ENCODE measurements around the gene APOA4.

APOA4 gene

DNA sequence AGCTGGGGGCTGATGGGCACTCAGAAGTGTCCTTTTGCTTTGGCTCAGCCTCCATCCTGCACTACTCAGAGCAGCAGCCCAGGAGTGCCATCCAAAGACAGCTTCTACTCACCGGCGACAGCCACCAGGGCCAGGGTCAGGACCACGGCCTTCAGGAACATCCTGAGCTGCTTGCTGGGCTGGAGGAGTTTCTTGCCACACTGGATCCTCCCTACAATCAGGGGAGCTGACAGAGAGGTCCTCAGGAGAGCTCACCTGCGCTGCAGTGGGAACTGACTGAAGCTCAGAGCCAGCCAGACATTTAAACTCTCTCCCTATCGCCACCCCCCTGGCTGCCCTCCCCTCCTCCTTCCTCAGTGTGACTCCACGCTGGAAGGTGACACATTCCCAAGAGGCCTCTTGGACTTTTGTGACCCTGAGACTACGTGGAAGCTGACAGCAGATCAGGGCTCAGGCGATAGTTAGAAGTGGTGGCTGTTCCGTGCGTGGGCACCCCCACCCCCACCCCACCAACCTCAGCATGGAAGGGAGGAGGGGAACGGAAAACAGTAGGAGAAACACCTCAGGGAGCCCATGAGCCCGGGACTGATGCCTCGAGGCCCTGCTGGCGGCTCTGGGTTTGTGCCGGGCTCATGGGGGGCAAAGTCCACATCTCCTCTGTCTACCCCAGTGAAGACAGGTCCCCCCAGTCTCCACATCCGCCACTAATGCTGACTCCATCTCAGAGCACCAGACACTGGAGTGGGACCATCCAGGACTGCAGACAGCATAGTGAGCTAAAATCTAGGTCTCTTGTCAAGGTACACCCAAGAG lies at the start of gene APOA4:
Gene APOA4, minus strand, starts transcription at position 274 of the 813 bp plus-strand sequence. Its CDS starts 113 bp downstream, at position 161.
- no peak for DNase-seq (ENCODE audit: low spot score)

DNA sequence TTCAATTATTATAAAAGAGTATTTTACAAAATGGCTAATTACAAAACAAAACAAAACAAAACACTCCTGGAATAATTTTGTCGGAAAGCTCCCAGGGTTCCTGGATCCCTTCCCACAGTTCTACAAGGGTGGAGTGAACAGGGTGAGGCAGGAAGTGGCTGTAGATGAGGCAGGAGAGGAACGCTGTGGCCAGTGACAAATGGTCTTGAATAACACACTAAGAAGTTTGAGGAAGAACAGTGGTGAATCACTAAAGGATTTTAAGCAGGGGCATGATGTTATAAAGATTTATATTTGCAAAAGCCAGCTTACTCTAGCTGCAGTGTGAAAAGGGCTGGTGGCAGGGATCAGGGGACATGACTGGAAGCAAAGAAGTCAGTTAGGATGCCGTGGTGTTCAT lies 48.1 kb upstream of the APOA4 start:
- DNase-seq (ENCODE audit: low spot score), result no peak

DNA sequence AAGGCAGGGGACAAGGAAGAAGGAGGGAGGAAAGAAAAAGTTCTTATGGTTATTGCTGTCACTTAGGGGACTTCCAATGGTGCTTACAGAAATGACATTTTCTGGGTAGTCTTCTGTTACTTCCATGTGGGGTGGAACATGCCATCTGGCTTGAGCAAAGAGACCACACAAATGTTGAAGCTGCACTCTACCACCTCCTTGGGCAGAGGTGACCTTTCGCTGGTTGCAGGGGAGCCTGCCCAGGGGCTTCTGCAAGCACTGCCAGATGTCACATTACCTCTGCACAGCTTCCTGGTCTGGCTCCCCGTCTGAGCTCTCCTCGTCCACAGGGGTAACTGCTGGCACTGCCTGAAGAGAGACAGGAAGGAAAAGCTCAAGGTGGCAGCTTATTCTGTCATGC lies 47.0 kb upstream of the APOA4 start:
- DNase-seq (ENCODE audit: low spot score), result no peak

DNA sequence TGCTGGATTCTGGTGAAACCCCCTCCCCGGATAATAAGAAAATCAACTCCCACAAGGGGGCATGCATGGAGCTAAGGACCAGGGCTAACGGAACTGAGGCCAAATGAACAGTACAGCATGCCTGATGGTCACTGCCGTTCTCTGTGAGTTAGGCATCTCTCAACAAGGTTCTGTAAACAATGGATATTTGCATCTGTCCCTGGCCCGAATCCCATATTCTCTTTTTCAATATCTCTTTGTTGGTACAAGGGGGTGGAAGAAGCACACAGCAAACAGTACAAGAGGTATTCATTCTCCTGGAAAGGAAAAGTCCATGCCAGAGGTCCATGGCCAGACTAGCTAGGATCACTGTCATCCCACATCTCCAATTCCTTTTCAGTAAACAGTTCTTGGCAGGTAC lies 46.5 kb upstream of the APOA4 start:
- no peak for DNase-seq (ENCODE audit: low spot score)

DNA sequence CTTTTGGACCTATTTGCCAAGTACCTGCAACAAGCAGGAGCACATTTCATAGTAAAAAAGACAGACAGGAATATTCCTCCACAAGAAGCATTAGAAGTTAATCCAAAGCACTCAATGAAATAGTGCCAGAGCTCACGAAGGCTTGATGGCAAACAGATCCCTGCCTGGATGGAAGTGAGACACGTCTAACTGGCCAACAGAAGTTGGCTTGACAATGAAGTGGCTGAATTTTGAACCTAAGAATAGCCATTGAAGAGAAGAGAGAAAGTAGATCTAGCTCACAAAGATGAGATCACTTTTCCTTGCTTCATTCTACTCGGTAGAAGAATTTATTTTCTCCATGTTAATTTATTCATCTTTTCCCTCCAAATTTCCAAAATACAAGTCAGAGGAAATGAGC lies 45.0 kb upstream of the APOA4 start:
- DNase-seq (ENCODE audit: low spot score), result no peak

DNA sequence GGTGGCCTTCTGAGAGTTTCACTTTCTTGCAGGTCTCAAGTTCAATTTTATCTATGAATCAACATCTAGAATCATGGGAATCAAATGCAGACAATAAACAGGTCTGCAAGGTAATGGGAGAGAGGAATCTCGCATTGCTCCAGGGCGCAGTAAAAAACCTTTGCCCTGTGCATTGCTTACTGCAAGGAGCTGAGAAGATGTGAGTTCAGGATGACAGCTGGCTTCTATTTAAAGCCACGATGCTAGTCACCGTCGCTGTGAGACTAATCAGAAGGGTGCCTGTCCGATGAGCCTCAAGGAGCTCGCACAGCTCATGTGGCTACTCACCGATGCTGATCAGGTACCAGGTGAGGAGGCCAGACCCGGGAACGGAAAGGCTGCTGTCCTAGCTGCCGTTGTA lies 44.5 kb upstream of the APOA4 start:
- no peak for DNase-seq (ENCODE audit: low spot score)

DNA sequence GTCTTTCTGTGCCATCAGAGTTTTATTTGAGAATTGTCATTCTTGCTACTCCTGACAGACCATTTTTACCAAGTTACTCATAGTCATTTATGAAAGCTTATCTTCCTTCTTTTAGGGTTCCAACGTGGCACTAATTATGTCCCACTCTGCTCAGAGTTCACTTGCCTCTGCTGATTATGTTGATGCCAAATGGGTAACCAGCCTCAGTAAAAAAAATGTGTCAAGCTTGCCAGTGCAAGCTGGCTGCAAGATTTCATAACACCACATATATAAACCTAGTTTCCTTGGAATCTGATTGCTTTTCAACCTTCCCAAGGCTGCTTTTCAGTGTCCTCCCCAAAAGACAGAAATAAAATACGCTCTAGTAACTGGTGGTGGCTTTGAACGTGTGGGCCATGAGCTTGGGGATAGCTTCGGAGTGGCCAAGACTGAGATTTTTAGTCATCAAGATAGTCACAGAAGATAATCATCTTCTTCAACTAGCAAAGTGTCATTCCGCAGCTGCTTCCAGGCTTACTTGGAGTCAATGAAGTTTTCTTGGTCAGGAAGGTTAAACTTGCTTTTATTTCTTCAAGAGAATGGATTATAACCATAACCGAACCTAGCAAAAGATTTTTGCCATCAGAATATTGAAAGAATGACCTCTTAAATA lies 43.8 kb upstream of the APOA4 start:
- no peak for DNase-seq (ENCODE audit: low spot score)

DNA sequence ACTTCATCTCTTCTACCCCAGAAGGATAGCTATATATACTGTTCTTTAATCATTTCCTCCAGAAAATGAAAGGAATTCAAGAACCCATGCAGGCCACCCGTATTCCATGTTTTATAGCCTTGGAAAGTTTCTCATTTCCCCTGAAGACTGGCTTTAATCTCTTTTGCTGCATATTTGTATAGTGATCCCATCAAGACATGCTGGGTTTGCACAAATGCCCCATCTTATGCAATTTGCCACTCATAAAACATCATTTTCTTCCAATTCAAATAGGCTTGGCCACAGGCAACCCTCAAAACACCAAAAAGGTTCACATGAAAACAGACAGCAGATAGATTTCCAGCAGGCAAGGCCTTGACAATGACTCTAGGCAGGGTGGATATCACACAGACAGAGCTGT lies 42.6 kb upstream of the APOA4 start:
- no peak for DNase-seq (ENCODE audit: low spot score)

DNA sequence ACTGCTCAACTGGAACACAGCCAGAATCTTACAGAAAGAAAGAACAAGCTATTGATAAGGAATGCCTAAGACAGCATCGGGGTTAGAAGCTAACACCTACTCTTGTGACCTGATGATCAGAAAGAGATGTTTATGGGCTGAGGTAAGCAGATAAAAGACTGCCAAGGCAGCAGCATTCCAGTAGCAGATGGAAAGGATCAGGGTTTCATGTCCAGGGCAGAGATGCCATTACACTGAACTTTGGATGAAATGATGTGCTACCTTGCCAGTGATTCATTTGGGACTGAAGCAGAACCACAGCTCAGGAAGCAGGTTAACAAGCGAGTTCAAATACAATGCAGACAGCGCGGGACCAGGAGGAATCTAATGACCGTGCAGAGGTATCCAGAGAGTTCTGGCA lies 41.4 kb upstream of the APOA4 start:
- DNase-seq (ENCODE audit: low spot score), result no peak

DNA sequence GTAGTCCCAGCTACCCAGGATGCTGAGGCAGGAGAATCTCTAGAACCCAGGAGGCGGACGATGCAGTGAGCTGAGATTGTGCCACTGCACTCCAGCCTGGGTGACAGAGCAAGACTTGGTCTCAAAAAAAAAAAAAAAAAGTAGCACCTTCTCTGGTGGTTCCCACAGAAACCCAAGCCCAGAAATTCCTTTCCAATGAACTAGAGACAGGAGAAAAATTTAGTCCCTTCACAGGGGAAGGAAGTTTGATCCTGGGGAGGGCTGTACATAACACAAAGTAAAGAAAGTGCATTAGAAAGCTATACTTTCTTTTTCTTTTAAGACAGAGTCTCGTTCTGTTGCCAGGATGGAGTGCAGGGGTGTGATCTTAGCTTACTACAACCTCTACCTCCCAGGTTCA lies 39.8 kb upstream of the APOA4 start:
- no peak for DNase-seq (ENCODE audit: low spot score)

DNA sequence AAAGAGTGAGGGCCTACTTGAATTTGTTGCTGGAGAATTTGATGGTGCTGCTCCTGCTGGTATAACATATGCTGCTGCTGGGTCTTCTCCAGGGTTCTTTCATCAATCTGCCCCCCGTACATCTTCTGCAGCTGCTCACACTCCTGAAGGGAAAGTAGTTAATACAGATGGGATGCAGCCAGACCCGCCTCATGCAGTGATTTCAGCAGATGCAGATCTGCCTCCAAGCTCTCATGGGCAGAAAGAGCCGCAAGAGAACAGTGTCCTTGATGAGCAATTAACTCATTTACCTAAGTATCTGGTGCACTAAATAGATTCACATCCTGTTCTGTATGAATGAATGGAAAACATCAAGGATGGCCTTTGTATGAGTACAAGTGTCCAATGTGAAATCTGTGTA lies 39.1 kb upstream of the APOA4 start:
- no peak for DNase-seq (ENCODE audit: low spot score)

DNA sequence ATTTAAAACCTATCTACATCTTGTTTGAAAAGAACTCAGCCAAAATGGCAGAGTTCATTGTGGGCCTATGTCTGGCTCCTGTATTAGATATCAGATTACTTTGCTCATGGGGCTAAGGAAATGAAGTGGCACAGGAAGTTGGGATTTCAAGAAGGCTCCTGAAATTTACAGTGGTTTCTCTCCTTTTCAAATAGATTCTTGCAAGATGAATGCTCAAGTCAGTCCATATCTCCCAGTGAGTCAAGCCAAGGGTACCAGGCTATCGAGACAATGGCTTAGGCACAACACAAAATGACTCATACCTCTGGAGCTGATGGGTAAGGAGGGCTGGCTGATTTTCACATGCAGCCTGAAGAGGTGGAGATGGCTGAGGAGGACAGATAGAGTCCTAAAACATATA lies 38.4 kb upstream of the APOA4 start:
- DNase-seq (ENCODE audit: low spot score), result no peak

DNA sequence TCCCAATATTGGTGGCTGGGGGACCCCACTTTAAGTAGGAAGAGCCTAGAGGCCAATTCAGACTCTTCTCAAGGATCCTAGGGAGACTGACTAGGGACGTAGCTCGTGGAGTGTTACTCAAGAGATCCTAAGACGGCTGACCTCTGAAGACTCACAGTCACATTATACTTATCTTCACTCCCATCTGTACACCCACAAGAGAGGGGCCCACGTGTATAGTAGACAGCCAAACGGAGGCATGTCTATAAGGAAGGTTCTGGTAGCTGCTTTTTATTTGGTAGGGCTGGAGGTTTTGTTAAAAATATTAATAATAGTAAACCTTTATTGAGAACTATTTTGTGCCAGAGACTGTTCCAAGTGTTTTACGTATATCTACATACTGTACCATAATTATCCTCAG lies 37.2 kb upstream of the APOA4 start:
- DNase-seq (ENCODE audit: low spot score), result no peak

DNA sequence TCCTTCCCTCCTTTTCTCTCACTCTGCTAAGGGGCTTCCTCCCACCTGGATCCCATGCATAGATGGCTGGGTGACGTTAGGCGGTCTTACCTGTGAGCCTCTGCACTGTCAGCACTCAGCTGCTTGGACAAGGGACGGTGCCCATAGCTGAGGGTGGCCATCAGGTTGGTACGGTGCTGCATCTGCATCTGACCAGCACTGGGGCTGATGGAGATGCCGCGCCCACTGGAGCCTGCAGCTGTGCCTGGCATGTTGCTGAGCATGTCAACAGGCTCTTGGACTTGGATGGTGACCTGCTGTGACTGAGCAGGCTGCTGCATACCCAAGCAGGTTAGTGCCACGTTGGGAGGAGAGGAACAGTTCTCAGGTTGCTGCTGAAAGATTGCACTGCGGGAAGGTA lies 36.1 kb upstream of the APOA4 start:
- DNase-seq (ENCODE audit: low spot score), result no peak

DNA sequence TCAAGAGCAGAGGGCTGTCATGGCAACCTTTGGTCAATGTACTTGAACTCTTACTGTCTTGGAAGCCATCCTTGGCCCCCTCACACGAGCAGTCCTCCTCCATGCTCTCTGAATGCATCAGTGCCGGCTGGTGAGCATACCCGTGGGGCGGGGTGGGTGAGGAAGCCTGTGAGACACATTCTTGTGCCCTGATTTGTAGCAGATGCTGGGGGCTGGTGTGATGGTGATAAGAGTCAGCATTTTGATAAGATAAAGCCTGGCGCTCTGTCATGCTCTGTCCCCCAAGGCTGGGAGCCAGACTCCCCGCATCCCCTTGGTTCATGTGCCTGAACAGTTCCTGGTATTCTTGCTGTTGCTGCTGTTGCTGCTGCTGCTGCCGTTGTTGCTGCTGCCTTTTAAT lies 34.8 kb upstream of the APOA4 start:
- DNase-seq (ENCODE audit: low spot score), result no peak

DNA sequence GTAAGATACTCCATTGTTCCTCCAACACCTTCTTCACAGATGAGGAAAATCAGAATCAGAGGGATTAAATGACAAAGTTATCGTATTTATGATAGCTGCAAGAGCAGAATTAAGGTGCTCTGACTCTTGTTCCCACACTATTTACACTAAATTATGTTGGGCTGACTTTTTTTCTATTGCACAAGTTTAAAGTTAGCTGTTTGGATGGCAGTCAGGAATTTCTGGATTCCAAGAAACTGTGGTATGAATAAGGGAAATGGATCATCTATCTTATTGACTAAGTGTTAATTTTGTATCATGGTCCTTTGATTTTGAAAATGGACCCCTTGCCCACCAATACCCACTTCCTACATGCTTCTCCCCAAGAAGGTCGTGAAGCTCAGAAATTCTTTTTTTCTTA lies 34.2 kb upstream of the APOA4 start:
- no peak for DNase-seq (ENCODE audit: low spot score)

DNA sequence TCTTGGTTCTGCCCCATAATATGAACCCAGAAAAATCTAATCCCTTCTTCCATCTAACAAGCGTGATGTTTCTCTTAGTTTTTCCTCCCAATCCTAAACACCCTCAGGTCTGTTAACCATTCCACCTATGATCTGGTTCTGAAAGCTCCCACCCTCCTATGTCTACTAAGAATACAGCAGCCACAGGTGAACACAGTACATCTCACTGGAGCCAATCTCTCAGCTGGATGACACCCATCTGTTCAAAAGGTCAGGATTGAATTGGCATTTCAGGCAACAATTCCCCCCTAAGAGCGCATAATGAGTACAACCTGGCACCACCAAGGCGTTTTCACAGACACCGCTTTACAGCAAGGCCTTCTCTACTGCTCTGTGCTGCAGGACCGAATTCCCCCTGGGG lies 33.3 kb upstream of the APOA4 start:
- DNase-seq (ENCODE audit: low spot score), result no peak

DNA sequence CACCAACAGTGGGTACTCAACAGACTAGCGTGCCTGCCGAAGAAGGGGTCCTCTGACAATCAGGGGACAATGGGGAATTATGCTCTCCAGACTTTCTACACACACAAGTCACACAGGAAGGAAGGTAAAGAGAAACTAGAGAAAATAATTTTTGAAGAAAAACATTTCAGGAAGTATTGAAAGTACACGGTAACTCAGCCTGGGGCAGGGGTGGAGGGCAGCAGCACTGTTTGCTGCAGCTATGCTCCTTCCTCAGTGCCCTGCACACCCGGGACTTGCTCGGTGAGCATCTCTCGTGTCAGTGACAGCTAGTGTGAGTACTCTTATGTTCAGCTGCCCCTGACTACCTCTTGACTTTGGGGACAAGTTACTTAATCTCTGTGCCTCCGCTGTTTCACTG lies 32.3 kb upstream of the APOA4 start:
- no peak for DNase-seq (ENCODE audit: low spot score)

DNA sequence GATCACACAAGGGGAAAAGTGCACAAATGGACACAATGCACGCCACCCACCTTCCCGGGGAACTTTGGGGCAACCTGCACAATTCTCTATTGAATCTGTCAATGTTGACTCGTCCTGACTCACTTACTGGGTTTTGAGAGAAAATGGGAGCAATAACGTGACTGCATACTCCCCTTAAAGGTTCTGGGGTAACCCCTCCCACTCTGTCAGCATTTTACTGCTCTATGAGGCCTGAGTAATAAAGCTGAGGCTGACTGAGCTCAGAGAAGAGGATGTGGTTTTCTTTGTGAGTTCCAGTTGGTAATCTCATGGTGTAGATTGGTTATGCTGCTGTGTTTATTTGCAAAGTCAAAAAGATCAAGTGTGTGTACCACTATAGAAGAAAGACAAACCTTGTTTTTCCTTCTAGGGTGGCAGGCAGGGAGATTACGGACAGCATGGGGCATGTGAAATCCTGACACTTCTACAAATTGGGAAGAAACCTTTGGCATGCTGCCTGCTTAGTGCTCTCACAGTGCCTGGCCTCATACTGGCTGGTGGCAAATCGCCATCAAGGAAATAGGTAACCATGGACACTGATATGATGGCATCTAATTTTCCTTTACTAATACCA lies 30.5 kb upstream of the APOA4 start:
- no peak for DNase-seq (ENCODE audit: low spot score)

DNA sequence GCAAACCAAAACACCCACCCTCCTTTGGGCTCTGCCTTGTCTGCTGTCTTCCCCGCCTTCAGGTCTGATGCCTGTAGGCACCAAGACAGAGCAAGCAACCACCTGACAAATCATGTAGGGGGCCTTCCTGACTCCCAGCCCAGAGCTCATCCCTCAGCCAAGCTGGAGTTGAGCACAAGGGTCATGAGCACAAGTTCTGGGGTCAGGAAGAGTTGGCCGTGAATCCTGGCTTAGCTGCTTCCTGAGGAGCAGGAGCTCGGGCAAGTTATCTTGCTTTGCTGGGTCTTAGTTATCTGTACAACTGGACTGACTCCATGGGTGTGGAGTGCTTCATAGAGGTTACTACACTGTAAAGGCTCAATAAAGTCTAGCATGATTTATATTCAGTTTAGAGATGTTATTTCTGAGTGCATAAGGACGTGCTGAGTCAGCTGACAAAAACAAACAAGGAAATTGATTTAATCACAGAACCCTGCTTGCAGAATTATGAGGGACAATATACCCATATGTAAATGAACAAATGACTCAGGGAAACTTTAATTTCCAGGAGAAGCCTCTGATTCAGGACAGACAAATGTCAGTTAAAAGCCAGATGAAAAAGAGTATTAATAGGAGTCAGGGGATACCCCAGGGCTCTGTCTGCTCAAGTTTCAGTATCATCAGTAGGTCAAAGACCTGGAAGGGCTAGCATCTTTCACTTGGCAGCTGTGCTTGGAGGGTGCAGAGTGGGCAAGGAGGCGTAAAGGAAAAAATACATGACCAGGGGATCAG lies 29.3 kb upstream of the APOA4 start:
- no peak for DNase-seq (ENCODE audit: low spot score)

DNA sequence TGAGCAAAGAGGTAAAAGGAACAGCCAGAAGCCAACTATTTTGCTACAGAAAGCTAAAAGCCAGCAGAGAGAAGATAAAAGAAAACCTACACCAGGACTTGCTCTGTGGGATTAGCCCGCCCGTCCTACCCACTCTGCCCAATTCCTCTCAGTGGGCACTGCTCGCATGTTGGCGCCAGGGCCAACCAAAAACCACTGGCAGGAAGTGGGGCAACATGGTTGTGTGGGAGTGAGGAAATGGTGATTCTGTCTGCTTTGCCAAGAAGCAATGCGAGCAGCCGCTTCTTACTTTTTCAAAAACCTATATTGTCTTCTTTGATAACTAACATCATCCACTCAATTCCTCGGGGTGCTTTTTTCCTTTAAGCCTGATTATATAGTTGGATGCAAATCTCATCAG lies 28.5 kb upstream of the APOA4 start:
- DNase-seq (ENCODE audit: low spot score), result no peak

DNA sequence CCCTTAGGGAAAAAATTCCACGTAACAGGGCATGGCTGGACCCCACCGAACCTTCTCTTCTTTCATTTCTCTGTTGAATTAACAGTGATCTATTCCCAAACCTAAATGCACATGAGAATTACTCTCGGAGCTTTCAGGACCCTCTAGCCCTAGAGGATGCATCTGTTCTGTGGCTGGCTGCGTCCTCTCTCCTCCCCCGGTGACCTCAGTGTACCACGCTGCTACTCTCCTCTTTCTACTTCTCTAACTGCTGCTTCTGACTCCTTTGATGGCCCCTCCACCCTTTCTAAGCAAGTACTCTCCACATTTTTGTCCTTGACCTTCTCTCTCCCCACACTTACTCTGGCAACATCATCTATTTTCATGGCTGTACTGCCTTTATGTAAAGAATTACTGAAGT lies 26.4 kb upstream of the APOA4 start:
- no peak for DNase-seq (ENCODE audit: low spot score)

DNA sequence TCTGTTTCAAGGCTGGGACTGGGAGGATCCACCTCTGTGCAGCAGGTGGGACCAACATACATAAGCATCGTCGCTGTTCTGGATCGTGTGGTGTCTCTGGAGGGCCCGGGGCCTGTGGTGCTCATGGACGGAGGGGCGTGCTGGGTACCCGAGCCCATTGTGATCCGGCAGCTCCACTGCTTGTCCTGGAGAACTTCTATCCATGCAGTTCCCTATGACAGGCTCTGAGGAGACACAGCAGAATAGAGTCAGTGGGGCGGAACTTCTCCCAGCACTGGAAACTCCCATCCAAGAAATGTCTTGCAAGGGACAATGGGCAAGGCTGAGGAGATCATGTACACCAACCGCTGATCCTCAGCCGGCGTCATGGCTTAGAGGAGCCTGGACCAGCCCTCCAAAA lies 26.0 kb upstream of the APOA4 start:
- DNase-seq (ENCODE audit: low spot score), result no peak

All from iPS-NIHi11 (cell line).